Body of pancreas (tissue), 4 donors: ENCODE results near the gene DOCK9. TPM values are rescaled to one million over a fixed set of nuclear protein-coding genes. Genes with fewer than 3 reads are reported as not detected.

Experiments used
- ATAC-seq: fragments of 150-250 bp; one replicate; pipeline ENCODE4 v1.9.1; 2016
- DNase-seq, 4 donors: peaks; one replicate each; pipeline ENCODE4 v3.0.0-alpha.2; 2019
- H3K27ac ChIP-seq, 4 donors: fragments of 200-600 bp; sonication (generic); 1 replicate in 3 of 4; 2 replicates in 1 of 4; pipeline versions ENCODE4 v1.5.1 to v1.6.1; 2016 to 2019; ENCODE audit warnings: mild to moderate bottlenecking in 1 of 4, mixed read lengths in 1 of 4, moderate library complexity in 1 of 4
- H3K27me3 ChIP-seq, 2 donors: fragments of 200-600 bp; sonication (generic); one replicate each; pipeline ENCODE4 v1.6.0; 2016; ENCODE audit warnings: mild to moderate bottlenecking in 1 of 2
- H3K36me3 ChIP-seq, 2 donors: fragments of 200-600 bp; sonication (generic); replicated peaks in 1 of 2; 2 replicates each; pipeline ENCODE4 v1.5.1; 2016; ENCODE audit warnings: low read depth in 2 of 2; ENCODE audit not compliant: insufficient read depth in 1 of 2
- H3K4me1 ChIP-seq: fragments of 200-600 bp; sonication (generic); one replicate; pipeline ENCODE4 v1.6.0; 2016
- H3K4me3 ChIP-seq, 2 donors: fragments of 200-600 bp; sonication (generic); 1 replicate in 1 of 2; 2 replicates in 1 of 2; pipeline ENCODE4 v1.5.1; 2016 to 2019
- H3K9me3 ChIP-seq, 3 donors: fragments of 200-600 bp; sonication (generic); 1 replicate in 2 of 3; 2 replicates in 1 of 3; pipeline ENCODE4 v1.5.1; 2016
- CTCF ChIP-seq, 7 experiments: fragments of 450-650 bp in 4 of 7; fragments of 200-600 bp in 3 of 7; sonication (generic) in 3 of 7; IDR thresholded peaks; one replicate each; pipeline ENCODE4 v1.5.1; 2016 to 2019; ENCODE audit warnings: antibody characterized with exemption in 7 of 7
- POLR2A ChIP-seq, 3 donors: fragments of 450-650 bp; IDR thresholded peaks; one replicate each; pipeline ENCODE4 v1.6.1; 2016; ENCODE audit warnings: antibody characterized with exemption in 3 of 3, mild to moderate bottlenecking in 2 of 3
- WGBS, 2 donors: methylation state at CpG; one replicate each; pipeline ENCODE4 v1.1.5; 2017; 5-methylcytosine and 5-hydroxymethylcytosine counted together
- intact Hi-C: fragments of 100-400 bp; cut with DNase I; formaldehyde crosslinking; loops from one replicate; pipeline ENCODE4 v1.15.1; 2023
- total RNA-seq, 2 donors: library from RNA; depleted of rRNA; stranded (reverse); fragments of >200 nt; gene quantifications; one replicate each; pipeline ENCODE4 v1.1.0, GENCODE V29; 2016

DOCK9 gene
- total RNA-seq, 2 donors from 2014 or later, result 35.3 to 73.5 TPM

- H3K36me3 ChIP-seq, result no peaks in the 10 kb centered on the region
- no peak overlapping the region for H3K4me3 ChIP-seq
- no peak for DNase-seq
- H3K4me1 ChIP-seq, result no peaks in the 10 kb centered on the region
- intact Hi-C loops, result no loop called here
- no peaks in the 10 kb centered on the region for H3K27me3 ChIP-seq
- TF ChIP-seq CTCF (IDR thresholded peaks at IDR 0.05), result no peak
- TF ChIP-seq POLR2A (IDR thresholded peaks at IDR 0.05), result no peak
- H3K9me3 ChIP-seq, result no peaks in the 10 kb centered on the region
- ATAC-seq, result no peak
- no peak overlapping the region for H3K27ac ChIP-seq
- 72 to 89% methylated on average over 4 to 5 of the region's 5 CpGs for WGBS, 2 donors
These were observed 61.9 kb downstream of the DOCK9 start for GRCh38 chr13:98915981-98916380.

GRCh38 chr13:98915563-98915962 lies 62.3 kb downstream of the DOCK9 start:
- H3K27ac ChIP-seq, result no peak overlapping the region
- H3K27me3 ChIP-seq, result no peaks in the 10 kb centered on the region
- no peaks in the 10 kb centered on the region for H3K36me3 ChIP-seq
- 71 to 86% methylated on average over 1 of the region's 1 CpG for WGBS, 2 donors
- no peak overlapping the region for H3K4me3 ChIP-seq
- intact Hi-C loops, result no loop called here
- ATAC-seq (no peak), DNase-seq (no peak)
- H3K4me1 ChIP-seq, result no peaks in the 10 kb centered on the region
- TF ChIP-seq CTCF (IDR thresholded peaks at IDR 0.05) (no peak), POLR2A (IDR thresholded peaks at IDR 0.05) (no peak)
- no peaks in the 10 kb centered on the region for H3K9me3 ChIP-seq

DNA sequence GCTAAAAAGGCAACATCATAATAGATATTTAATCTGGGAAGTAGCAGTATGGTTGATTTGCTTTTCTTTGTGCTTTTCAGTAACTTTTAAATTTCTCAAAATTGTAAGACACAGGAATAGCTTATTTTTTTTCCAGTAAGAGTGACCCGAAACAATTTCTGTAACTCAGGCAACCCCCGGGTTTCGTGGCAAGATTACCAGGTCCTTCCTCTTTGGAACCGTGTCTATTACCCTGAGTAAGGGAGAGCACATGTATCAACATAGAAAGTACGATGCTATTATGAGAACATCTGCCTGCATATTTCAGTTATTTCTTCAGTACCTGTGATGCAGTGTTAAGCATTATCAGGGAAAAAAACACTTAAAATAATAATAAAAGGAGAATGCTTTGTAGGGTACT lies 64.1 kb downstream of the DOCK9 start:
- no peaks in the 10 kb centered on the region for H3K4me1 ChIP-seq
- no peak overlapping the region for H3K4me3 ChIP-seq
- H3K27ac ChIP-seq, result no peak overlapping the region
- no peaks in the 10 kb centered on the region for H3K36me3 ChIP-seq
- 61 to 76% methylated on average over 5 of the region's 5 CpGs for WGBS, 2 donors
- ATAC-seq, result no peak
- no peaks in the 10 kb centered on the region for H3K9me3 ChIP-seq
- no peaks in the 10 kb centered on the region for H3K27me3 ChIP-seq
- TF ChIP-seq CTCF (IDR thresholded peaks at IDR 0.05) (no peak), POLR2A (IDR thresholded peaks at IDR 0.05) (no peak)
- no peak for DNase-seq
- intact Hi-C loops, result no loop called here

DNA sequence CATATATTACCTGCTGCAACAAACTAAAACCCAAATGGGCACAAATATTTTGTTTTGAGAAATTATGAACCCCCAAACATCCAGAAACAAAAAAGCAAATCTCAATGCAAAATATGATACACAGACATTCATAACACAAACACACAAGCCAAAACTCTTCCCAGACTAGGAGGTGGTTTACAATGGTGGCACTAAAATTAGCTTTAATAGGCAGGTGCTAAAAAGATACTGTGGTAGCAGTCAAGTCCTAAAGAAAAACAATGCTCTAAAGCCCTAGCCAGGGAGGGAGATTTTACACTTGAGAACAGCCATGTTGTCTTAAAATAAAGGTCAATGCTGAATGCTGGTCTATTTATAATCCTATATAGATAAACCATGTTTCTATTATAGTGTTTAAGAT lies 65.0 kb downstream of the DOCK9 start:
- TF ChIP-seq CTCF (IDR thresholded peaks at IDR 0.05) (no peak), POLR2A (IDR thresholded peaks at IDR 0.05) (no peak)
- no peak for DNase-seq
- no peaks in the 10 kb centered on the region for H3K9me3 ChIP-seq

GRCh38 chr13:98910501-98910951 lies 67.3 kb downstream of the DOCK9 start:
- intact Hi-C loops, result no loop called here

More for the DNA sequence above, 65.0 kb downstream of the DOCK9 start:
- no peak overlapping the region for H3K27ac ChIP-seq
- no peaks in the 10 kb centered on the region for H3K36me3 ChIP-seq
- no peaks in the 10 kb centered on the region for H3K27me3 ChIP-seq
- ATAC-seq, result no peak
- intact Hi-C loops, result no loop called here
- H3K4me3 ChIP-seq, result no peak overlapping the region
- H3K4me1 ChIP-seq, result no peaks in the 10 kb centered on the region

More at GRCh38 chr13:98910501-98910951, 67.3 kb downstream of the DOCK9 start:
- Histone ChIP-seq H3K4me3 (no peak overlapping the region), H3K27me3 (no peaks in the 10 kb centered on the region), H3K9me3 (no peaks in the 10 kb centered on the region), H3K27ac (no peak overlapping the region), H3K4me1 (no peaks in the 10 kb centered on the region), H3K36me3 (no peaks in the 10 kb centered on the region)
- WGBS, 2 donors, result 69 to 86% methylated on average over 2 of the region's 2 CpGs
- TF ChIP-seq CTCF (IDR thresholded peaks at IDR 0.05) (no peak), POLR2A (IDR thresholded peaks at IDR 0.05) (no peak)
- DNase-seq, result no peak
- peak; percentile 27 for ATAC-seq
